Inflammatory macrophage (primary cell): ENCODE data around the gene TAF6.

Source experiments
- DNase-seq, 2 donors: peaks; one replicate each; pipeline ENCODE4 v3.0.0-alpha.2; 2020 to 2022

Gene TAF6

DNA sequence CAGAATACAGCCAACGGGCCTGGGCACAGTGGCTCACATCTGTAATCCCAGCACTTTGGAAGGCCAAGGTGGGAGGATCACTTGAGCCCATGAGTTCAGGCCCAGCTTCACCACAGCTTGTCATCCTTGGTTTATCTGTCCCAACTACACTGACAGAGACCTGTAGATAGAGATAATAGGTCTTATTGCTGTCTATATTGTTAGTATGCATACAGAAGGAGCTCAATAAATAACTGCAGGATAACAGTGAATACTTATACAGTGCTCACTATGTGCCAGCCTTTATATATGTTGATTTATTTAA is 1.5 kb upstream of the TAF6 start:
- DNase-seq = no peak

DNA sequence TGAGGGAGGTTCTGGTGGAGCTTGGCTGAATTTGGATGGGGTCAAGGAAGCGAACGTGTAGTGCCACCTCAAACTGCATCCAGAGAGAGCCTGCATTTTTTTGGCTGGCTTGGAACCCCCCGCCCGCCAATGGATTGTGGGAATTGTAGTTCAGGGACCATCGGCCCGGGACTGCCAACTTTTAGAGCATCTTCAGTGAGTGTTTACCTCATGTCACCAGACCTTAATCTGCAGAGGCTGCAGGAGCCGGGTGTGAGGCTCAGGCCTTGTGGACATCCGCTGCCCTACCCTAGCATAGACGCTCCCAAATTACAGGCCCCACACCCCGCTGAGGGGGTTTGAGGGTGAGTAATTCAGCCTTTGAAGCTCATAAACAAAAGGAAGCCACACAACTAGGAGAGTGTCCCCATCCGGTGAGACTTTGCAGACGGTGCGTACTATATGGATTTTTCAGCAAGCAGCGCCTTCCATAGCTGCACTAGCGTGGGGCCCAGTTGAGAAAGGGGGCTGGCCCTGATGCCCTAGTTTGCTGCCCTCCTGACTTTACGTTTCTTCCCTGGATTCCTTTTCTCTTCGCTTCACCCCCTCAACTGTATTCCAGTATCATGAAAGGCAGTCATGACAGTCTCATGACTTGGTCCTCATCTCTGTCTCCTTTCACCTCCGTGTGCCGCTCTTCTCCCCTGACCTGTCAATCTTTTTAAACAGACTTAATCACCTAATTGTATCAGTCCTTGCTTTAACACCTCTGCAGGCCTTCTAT is 993 bp upstream of the TAF6 start:
- DNase-seq = peak in 1 of 2 donors; percentile 15

DNA sequence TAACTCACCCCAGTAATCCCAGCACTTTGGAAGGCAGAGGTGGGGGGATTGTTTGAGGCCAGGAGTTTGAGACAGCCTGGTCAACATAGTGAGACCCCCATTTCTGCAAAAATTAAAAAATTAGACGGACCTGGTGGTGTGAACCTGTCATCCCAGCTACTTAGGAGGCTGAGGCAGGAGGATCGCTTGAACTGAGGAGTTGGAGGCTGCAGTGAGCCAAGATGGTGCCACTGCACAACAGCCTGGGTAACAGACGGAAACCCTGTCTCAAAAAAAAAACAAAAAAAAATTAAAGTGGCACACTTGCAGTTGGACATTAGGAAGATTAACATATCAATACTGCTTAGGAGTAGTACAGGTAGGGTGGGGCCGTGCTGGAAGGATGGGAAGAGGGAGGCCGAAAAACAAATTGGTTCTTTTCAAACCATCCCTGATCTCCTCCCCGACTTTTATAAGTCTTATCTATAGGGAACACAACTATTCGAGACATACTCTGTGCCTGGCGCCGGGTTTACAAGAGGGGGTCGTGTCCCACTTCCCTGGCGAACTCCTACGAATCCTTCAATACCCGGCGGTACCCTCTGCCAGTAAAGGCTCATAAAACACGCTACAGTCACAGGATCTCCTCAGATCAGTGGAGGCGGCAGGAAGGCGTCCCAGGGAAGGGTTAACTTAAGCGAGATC is 628 bp downstream of the TAF6 start:
- DNase-seq = no peak

DNA sequence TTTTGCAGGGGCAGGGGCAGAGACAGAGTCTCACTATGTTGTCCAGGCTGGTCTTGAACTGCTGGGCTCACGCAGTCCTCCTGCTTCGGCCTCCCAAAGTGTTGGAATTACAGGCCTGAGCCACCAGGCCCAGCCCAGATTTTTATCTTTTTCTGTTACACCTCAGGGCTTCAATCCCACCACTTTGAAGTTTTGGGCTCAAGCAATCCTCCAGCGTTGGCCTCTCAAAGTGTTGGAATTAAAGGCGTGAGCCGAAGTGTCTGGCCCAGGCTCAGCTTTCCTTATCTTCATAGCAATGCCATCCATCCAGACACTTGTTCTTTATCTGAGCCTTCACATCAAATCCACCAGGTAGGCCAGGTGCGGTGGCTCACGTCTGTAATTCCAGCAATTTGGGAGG is 4.1 kb downstream of the TAF6 start:
- no peak for DNase-seq

DNA sequence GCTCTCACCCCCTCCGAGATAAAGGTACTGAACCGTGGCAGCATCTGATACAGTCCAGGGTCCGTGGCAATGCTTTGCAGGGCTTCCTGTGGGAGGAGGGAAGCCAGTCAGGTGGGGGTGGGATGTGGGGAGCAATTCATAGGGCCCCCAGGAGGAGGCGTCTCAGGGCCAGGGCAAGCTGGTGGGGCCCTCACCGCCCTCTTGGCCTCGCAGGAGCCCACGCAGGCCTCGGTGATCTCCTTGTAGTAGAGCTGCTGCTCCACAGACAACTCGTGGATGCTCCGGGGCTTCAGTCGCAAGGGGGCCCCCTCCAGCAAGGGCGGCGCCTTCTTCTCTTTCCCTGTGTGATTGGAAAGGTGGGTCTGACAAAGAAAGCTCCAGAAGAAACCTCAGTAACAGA is 7.2 kb downstream of the TAF6 start:
- DNase-seq = no peak

DNA sequence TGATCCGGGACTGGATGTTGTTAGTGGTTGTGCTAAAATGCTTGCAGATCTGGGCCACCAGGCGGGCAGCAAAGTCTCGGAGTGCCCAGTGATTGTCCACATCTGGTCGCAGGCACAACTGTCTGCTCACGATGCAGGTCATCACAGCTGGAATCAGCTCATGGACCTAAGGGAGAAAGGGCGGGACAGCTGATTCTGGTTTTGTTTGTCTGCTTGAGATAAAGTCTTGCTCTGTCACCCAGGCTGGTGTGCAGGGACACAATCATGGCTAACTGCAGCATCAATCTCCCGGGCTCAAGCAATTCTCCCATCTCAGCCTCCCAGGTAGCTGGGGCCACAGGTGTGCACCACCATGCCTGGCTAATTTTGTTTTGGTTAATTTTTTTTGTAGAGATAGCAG is 8.0 kb downstream of the TAF6 start:
- no peak for DNase-seq

DNA sequence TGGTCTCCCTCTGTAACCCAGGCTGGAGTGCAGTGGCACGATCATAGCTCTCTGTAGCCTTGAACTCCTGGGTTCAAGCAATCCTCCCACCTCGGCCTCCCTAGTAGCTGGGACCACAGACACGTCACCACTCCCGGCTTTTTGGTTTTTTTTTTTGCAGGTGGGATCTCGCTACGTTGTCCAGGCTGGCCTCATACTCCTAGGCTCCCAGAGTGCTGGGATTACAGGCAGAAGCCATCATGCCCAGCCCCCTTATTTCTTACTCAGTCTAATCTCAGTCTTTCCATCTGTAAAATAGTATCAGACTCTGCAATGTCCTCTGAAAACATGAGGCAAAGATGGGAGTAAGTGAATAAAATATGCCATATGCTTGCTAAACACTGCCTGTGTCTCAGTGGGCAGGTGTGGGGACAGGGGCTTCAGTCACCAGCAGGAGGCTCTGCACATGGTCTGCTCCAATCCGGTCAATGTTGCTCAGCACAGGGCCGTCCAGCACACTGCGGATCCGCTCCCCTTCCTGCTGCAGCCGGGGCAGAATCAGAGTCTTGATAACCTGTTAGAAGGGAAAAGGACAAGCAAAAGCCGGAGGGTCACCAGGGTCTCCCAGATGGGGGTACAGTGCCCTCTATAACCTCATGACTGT is 9.5 kb downstream of the TAF6 start:
- DNase-seq = no peak

DNA sequence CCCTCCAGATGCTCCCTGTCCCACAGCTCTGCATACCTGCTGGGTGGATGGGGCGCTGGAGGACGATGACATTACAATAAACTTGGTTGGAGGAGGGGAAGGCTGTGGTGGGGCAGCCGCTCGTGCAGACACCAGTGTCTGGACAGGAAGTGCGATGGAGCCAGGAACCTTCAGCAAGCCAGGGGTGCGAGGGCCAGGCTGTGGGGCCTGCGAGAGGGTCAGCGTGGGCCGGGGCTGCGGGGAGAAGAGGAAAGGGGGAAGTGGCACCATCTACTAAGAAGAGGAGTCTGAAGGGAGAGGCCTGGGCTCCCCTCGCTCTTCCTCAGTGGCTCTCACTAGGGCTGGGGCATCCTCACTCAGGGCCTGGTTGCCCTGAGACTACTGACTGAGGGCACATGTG is 11.3 kb downstream of the TAF6 start:
- no peak for DNase-seq

DNA sequence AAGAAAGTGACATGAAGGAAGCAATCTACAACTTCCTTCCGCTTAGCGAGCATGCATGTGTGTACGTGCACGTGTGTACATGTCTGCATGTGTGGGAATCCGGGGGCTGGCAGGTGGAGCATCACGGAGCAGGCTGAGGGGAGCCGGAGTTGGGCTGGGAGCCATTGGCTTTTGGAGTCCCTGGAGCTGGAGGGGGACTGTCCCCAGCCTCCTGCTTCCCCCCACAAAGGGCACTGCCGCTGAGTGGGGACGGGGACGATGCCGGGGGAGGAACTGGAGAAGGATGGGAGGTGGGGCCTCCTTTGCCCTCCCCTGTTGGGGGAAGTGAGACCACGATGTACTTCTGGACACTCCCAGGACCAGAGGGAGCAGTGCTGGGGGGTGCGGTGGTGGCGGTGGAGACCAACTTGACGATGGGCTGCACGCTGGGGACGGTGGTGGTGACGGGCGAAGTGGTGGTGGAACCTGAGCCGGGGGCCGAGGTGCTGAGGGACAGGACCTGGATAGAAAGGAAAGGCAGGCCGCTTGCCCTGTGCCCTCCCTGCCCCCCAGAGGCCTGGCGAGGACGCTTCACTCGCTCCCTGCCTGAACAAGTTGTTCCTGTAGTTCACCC is 11.9 kb downstream of the TAF6 start:
- DNase-seq = no peak

DNA sequence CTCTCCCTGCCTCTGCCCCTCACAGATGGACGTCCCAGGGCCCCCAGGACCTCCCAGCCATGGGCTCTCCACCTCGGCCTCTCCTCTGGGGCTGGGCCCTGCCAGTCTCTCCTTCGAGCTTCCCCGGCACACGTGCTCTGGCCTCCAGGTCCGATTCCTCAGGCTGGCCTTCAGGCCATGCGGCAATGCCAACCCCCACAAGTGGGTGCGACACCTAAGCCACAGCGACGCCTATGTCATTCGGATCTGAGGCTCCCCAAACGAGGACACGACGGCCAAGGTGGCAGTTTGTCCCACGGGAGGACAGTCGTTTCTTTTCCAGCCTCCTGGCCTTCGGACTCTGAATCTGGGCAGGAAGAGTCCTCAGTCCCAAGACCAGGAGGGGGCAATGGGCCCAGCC is 12.5 kb downstream of the TAF6 start:
- DNase-seq = no peak

DNA sequence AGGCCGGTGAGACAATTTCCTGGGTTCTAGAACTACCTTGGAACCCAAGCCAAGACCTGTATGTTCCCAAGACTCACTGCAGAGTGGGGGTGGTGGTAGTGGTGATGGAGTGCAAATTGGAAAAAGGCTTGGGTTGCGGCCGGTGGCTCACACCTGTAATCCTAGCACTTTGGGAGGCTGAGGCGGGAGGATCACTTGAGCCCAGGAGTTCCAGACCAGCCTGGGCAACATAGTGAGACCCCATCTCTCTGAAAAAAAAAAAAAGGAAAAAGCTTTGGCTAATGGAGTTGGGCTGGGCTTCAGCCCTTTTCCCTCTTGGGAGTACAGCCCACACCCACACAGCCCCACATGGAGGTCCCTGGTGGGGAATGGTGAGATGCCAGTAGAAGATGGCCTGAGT is 13.6 kb downstream of the TAF6 start:
- no peak for DNase-seq

DNA sequence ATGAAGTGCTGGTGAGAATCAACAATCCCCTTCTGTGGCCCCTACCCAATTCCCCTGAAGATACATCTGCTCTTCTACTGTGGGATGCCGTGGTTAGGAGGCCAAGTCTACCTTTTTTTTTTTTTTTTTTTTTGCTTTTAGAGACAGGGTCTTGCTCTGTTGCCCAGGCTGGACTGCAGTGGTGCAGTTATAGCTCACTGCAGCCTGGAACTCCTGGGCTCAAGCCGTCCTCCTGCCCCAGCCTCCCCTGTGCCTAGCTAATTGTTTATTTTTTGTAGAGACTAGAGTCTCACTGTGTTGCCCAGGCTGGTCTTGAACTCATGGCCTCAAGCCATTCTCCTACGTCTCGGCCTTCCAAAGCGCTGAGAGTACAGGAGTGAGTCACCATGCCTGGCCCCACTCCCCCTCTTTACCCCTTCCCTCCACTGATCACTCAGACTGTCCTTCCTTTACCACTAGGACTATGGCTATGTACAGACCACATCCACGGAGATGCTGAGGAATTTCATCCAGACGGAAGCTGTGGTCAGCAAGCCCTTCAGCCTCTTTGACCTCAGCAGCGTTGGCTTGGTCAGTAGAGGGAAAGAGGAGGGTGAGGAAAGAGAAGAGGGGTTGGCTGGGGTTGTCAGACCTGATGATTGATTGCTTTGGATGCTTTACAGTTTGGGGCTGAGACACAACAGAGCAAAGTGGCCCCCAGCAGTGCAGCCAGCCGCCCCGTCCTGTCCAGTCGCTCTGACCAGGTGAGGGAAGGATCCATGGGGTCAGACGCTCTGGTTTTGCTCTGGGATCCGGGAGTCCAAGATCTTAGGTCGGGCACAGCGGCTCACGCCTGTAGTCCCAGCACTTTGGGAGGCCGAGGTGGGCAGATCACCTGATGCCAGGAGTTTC is 16.0 kb downstream of the TAF6 start:
- no peak for DNase-seq

DNA sequence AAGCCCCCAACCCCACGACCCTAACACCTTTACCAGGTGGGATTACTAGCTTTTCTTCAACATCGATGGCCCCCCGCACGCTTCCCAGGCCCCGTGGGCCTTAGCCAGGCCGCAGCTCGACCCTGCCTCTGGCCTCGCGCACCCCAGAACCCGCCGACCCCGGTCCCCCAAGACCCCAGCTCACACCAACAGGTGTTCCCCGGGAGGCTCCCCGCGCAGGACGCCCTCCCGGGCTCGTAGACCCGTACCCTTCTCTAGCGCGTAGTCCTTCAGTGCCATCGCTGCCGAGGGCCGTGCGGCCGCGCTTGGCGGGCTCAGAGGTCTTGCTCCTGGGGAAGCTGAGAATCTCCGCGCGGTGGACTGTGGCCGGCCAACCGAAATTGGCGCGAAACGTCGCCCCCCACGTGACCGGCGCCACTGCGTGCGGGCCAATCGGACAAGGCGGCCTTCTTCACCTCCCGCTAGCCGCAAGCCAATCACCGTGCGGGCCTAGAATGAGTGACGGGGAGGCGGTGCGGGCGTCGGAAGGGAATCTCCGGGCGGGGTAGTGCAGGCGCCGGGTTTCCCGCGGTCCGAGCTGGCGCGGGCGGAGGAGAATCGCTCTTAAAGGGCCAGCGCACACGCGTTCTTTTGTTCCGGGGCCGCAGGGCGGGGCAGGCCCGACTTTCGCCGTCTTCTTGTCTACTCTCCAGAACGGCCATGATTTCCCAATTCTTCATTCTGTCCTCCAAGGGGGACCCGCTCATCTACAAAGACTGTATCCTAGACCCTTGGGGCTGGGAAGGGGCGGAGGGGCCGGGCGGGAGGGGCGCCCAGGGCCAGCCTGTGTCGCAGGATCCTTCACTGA is 17.9 kb downstream of the TAF6 start, which contains the start of the genes AP4M1 and MCM7:
Gene AP4M1 (plus strand): TSS at position 628 of the 847 bp plus-strand sequence. CDS start 72 bp downstream, at position 700.
Gene MCM7 (minus strand): TSS at position 382 of the 847 bp plus-strand sequence. CDS start 103 bp downstream, at position 279.
- DNase-seq = peak; percentile 99

DNA sequence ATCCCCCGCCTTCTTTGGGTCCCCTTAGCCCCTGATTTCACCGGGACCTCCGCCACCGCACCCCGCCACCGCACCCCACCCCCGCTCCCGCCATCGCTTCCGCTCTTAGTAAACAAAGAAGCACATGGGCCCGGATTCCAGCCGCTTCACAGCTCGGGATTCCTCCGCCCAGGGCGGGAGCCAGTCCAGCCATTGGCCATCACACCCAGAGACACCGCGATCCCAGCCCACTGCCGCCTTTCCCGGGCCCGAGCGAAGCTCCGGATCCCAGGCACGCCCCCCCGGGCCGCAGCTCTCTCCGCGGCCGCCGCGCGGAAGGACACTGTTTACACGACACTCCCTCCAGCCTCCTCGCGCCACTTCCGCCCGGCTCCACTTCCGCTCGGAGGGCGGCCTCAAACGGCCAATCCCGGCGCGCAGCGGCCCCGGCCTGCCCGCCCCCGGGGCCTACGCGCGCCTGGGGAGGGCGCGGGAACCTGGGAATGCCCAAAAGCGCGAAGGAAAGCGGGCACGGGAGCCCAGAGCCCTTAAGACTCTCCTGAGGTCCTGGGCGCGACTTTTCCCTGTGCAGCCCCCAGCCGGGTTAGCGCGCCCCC is 18.6 kb downstream of the TAF6 start:
- peak; percentile 92 to 96 for DNase-seq

DNA sequence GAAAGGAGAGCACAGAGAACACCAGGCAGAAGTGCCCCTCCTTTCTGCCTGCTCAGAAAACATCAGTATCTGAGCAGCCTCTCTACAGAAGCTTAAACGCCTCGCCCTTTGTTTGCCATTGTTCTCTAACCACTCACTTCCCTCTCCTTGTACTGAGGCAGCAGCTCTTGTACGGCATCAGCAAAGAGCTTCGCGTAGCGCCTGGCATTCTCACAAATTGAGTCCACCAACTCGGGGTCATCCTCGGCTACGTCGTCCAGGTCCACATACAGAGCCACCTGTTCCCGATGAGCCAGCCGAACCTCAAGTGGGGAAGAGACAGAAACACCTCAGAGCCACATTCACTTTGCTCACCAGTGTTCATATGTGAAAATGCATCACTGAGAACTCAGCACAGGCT is 19.7 kb downstream of the TAF6 start:
- DNase-seq = no peak

DNA sequence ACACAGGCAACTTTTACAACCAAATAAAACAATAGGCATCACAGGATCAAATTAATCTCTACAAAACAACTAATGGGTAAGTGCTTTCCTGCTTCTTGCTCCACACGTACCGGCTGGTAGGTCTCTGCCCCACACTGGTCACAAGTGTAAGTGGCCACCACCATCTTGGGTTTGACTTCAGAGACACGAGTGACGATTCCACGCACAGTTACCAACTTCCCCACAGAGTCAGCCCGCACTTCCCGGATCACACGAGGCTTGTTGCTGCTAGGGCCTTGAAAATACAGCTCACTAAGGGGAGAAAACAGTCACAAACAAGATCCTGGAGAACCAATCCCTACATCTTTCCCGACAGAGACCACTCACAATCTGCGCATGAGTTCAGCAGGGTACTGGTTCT is 20.2 kb downstream of the TAF6 start:
- DNase-seq = no peak

DNA sequence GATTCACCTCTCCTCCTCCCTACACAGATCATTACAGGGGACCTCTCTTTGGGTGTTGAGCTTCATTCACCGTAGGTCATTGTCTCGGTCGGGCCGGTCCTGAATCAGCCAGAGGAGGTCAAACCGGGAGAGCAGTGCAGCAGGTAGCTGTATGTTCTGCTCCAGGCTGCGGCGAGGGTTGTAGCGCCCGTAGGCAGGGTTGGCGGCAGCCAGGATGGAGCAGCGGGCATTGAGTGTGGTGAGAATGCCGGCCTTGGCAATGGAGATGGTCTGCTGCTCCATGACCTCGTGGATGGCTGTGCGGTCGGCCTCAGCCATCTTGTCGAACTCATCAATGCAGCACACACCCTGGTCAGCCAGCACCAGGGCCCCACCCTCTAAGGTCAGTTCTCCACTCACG is 23.5 kb downstream of the TAF6 start:
- no peak for DNase-seq

DNA sequence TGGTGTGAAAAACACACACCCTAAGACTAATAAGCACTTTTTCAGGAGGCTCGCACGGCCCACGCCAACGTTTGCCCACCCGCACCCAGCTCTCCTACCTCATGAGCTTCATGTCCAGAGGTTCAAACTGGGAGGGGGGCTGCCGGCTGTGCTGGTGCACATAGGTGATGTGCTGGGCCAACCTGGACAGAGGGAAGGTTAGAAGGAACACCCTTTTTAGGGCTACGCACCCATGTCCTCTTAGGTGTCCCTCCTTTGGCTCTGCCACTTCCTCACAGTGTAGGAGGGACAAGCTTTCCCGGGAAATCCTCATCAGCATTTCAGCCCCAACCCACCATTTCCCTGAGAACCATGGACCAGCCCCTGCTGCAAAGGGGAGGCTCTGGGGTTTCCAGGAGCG is 23.9 kb downstream of the TAF6 start:
- no peak for DNase-seq

DNA sequence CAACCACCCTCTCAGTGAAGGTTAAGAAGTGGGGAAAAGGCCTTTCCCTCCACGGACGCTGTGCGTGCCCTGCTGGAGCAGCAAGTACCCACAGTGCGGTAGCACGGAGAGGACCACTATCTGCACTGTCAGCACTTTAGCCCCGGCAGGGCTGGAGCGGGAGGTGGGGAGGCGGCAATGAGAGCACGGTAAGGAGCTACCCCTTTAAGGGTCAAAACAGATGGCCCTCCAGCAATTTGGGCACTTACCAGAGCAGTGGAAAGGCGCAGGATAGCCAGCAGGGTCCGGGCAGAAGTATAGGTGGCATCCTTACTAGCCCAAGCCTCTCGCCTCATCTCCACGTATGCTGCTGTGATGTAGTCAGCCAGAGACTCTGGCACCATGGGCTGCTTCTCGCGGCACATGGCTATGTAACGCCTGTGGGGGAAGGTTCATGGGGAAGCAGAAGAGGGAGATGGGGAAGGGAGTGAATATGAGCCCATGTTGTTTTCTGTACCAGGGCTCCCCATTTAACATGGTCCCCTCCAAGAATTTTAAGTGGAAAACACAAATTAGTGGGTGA is 25.2 kb downstream of the TAF6 start:
- no peak for DNase-seq

DNA sequence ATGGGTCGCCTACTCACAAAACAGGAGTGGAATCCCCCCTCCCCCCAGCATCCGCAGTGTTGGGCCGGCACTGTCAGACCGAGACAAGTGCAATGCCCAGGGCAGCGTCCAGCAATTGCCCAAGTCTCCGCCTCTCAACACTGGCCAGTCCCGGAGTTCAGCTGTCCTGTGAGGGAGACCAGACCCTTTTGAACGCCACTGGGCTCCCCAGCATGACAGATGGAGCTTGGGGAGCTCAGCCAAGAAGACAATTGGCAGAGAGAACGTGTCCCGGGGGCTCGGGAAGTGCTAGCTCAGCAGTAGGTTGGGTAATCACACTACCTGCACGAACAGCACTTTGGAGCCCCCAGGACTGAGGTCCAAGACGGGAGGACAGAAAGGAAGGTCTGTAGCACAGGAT is 25.7 kb downstream of the TAF6 start:
- no peak for DNase-seq

DNA sequence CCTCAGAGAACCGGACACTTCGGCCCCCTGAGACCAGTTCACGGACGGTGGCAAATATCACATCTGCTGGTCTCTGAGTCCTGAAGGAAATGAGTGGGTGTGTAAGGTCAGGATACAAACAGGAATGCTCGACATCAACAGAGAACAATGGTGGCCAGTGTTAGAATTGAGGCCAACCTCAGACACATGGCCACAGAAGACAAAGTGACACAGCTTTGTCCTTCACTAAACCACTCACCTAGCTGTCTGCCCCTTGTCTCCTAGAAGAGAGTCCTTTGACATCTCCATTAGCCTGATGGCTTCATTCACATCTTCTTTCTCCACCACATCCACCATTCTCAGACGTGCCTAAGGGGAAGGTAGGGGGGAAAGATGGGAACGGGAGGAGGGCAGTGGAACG is 26.1 kb downstream of the TAF6 start:
- no peak for DNase-seq
